GM12873 (cell line): Measurements from ENCODE around the gene KPNA2.

ENCODE experiments used
- TF ChIP-seq, protein P1 (sequence below): IDR thresholded peaks from 2 replicates; pipeline ENCODE4 v1.5.1; 2012; ENCODE audit warnings: low read depth, mild to moderate bottlenecking, moderate library complexity, low read length, control low read depth; ENCODE audit not compliant: insufficient read depth; ENCODE audit errors: missing control alignments

The KPNA2 gene

DNA sequence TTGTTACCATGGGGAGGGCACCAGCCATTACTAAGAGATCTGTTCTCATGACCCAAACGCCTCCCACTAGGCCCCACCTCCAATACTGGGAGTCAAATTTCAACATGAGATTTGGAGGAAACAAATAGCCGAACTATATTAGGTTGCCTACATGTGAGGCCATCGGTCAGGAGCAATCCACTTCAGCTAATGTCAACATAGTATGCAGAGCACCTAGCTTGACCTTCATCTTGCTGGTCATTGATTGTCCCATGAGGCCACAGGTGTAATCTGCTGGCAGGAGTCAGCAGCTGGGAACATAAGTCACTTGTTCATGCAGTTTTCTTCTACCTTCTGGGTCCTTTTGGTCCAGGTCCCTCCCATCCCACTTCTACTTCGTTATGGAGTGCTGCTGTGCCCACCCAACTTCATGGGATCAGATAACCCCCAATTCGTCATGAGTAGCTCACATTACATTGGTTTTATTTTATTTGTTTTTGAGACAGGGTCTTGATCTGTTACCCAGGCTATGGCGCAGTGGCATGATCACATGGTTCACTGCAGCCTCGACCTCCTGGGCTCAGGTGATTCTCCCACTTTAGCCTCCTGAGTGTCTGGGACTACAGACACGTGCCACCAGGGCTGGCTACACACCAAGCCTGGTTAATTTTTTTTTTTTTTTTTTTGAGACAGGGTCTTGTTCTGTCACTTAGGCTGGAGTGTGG, 5.9 kb upstream of the KPNA2 start:
- TF ChIP-seq, protein P1, sequence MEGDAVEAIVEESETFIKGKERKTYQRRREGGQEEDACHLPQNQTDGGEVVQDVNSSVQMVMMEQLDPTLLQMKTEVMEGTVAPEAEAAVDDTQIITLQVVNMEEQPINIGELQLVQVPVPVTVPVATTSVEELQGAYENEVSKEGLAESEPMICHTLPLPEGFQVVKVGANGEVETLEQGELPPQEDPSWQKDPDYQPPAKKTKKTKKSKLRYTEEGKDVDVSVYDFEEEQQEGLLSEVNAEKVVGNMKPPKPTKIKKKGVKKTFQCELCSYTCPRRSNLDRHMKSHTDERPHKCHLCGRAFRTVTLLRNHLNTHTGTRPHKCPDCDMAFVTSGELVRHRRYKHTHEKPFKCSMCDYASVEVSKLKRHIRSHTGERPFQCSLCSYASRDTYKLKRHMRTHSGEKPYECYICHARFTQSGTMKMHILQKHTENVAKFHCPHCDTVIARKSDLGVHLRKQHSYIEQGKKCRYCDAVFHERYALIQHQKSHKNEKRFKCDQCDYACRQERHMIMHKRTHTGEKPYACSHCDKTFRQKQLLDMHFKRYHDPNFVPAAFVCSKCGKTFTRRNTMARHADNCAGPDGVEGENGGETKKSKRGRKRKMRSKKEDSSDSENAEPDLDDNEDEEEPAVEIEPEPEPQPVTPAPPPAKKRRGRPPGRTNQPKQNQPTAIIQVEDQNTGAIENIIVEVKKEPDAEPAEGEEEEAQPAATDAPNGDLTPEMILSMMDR = no peak

DNA sequence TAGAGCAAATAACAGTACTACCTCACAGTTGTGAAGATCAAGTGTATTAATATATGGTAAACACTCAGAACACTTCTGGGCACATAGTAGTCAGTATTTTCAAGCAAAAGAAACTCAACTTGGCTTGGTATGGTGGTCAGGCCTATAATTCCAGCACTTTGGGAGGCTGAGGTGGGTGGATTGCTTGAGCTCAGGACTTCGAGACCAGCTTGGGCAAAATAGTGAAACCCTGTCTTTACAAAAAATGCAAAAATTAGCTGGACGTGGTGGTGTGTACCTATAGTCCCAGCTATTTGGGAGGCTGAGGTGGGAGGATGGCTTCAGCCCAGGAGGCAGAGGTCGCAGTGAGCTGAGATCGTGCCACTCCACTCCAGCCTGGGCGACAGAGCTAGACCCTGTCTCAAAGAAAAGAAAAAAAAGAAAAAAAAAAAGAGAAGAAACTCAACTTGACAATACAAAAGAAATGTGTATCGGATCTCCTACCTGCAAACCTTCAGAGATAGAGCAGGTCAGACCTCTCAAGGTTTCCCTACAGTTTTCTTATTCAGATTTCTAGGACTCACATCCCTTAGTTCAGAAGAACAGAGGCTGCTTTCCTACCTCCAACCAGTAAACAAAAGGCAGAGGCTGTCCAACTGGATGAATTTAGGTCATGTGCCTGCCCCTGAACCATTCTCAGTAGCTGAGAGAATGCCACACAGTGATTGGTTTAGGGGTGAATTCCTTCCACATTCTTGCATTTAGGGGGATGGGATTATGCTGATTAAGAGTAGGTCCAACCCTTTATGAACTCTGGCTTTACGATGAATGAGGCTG, 1.7 kb upstream of the KPNA2 start:
- TF ChIP-seq, protein P1 = no peak

DNA sequence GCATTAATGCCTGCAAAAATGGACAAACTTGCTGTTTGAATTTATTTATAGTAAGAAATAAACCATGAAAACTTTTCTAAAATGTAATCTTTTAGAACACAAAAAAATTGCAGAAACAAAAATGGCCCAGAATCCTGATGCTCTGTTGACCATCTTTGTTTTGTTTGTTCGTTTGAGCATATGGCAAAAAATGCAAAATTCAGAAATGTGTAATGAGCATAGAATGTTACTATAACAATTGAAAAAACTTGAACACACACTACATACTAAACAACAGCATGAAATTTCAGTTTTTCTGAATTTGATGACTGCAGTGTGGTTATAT, 1.1 kb upstream of the KPNA2 start:
- TF ChIP-seq, protein P1 = no peak

DNA sequence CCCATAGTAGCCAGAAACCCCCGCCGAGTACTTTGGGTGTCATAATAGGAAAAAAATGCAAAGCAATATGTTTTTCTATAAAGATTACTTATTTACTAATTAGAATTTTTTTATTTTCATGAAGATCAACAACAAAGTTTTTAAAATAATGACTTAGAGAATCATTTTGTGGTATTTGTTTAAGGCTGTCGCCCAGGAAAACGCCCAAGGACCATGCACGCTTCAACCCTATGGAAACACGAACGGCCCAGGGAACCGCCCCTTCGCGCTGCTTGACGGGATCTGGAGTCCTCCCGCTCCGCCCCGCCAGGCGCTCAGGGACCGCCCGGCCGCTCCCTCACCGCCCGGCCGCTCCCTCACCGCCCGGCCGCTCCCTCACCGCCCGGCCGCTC, 408 bp upstream of the KPNA2 start:
- TF ChIP-seq, protein P1 = no peak

DNA sequence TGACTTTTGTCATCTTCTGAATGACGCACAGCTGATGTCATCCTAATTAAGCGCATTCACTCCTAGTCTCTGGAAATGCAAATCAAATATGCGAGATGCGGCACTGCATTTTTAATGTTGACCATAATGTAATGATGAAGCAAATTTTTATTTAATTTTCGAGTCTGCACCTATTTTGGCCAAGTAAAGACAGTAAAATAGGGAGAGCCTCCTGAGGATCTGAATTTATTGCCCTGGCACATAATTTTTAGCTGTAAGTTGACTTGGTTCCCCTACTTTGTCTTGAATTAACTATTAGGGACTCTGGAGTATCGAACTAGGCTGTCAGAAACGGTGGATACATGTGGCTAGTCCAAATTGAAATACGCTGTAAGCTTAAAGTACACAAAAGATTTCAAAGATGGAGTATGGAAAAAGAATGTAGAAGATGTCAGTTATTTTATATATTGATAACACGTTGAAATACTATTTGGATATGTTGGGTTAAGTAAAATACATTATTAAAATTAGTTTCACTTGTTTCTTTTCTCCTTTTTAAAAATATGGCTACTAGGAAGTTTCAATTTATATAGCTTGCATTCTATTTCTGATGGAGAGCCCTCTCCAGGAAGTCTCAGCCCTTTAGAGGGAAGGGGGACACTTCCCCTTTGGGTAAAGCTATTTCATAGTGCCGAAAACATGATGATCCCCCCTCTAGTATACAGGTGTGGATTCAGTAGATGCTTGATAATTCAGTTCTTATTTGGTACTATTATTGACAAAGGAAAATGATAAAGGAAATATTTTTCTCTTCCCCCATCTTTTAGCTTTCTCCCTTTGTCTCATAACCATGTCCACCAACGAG, 991 bp downstream of the KPNA2 start:
- TF ChIP-seq, protein P1 = no peak

DNA sequence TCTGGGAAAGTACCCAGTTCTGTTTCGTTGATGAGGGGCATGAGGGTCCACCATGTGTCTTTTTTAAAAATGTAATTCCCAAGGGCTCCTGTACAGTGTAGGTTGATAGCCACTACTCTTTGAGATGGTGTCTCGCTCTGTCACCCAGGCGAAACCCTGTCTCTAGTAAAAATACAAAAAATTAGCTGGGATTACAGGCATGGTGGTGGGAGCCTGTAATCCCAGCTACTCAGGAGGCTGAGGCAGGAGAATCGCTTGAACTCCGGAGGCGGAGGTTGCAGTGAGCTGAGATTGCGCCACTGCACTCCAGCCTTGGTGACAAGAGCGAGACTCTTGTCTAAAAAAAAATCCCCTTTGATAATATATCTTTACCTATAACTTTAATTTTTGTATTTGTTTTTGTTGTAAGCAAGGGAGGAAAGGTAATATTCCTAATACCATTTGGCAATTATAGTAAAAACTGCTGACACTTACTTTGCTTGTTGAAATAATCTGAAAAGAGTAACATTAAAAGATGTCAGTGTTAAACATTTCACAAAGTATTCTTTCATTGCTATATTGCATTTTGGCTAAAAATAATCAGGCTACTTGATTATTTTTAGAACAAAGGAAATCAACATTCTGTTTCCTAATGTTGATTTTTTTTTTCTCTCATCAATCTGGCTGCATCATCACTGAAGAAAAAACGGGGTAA, 11.8 kb downstream of the KPNA2 start:
- TF ChIP-seq, protein P1 = no peak
